Activated T-cell treated with anti-CD3 and anti-CD28 coated beads for 24 hours (primary cell): ENCODE data around the gene EHMT2.
"Not testable (repeated sequence)": the region's sequence is repeated elsewhere in the genome, so short reads cannot be mapped to it uniquely, and the experiment has no call there.

ENCODE experiments used
- DNase-seq: peaks from one replicate; pipeline ENCODE4 v3.0.0-alpha.2; 2020; ENCODE audit warnings: low read depth

The EHMT2 gene

GRCh38 chr6:31869343-31869742 lies 28.2 kb downstream of the EHMT2 start:
- DNase-seq, result no peak

- not testable (repeated sequence) for DNase-seq
Measured at GRCh38 chr6:31868658-31868971, 28.9 kb downstream of the EHMT2 start.

DNA sequence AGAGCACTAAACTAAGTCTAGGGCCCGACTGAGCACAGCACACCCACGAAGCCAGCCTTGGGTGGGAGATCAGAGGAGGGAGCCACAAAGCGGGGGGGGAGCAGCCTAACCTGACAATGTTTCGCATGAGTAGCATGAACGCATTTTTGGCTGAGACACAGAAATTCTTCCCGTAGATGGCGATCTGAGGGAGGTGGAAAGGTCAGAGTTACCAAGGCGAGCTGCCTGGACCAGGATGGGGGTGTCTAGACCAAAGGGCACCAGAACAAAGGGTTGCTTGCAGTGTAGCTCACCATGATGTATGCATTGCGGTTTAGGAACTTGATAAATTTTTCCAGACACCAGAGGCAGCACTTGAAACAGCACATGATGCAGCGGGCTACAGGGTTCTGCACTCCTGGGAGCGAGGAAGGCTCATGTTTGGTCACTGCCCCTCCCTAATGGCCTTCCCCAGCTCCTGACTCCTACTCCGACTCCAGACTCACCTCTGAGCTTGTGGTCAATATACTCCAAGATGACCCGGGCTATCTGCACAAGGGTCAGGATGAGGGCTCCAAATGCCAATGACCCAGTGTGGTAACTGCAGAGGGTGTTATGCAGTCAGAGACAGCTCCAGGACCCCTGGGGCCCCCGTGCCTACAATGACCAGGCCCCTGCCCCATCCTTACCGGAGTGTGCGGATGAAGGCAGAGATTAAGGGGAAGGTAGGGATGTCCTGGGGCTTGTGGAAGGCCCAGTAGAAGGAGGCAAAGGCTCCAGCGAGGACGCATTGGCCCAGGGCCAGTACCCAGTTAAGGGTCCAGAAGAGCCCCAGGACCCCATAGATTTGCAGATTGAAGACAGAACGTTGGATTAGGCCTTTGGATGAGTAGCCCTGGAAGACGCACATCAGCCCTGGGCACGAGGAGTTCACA lies 32.0 kb downstream of the EHMT2 start:
- no peak for DNase-seq

- no peak for DNase-seq
Measured at GRCh38 chr6:31864818-31865204, 32.7 kb downstream of the EHMT2 start.

DNA sequence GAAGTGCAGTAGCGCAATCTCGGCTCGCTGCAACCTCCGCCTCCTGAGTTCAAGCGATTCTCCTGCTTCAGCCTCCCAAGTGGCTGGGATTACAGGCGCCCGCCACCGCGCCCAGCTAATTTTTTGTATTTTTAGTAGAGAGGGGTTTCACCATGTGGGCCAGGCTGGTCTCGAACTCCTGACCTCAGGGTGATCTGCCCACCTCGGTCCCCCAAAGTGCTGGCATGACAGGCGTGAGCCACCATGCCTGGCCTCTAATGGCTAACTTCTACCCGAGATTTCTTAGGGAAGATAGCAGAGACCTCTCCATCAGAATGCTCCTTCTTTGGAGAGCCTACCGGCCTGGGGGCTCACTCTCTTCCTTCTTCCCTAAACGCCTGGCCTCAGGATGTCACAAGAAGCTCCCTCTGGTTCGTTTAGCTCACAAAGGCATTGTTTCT lies 33.4 kb downstream of the EHMT2 start:
- not testable (repeated sequence) for DNase-seq

GRCh38 chr6:31862344-31863235 lies 34.9 kb downstream of the EHMT2 start, which contains the start of gene NEU1:
Gene NEU1 (minus strand): TSS chr6:31862821. CDS start chr6:31862776, 45 bp downstream.
- peak; percentile 98 for DNase-seq

DNA sequence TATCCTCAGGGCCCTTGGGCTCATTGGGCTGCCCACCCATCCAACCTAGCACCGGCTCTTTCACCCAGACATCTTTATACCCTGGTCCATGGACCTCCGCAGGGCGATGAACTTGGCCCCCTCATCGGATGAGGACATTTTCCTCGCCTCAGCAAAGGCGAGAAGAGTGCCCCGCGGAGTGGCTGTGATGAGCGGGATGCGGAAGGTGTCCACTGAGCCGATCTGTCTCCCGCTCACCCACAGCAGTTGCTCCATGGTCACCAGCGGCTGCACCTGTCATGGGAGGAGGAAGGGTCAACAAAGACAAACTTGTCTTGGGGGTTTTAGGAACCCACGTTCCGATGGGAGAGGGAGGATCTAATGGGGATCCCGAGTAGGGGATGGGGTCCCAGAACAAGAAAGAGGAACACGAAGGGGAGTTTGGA lies 35.6 kb downstream of the EHMT2 start:
- DNase-seq, result no peak

- DNase-seq, result no peak
Measured at GRCh38 chr6:31861150-31861549, 36.3 kb downstream of the EHMT2 start.

- DNase-seq, result no peak
Measured at GRCh38 chr6:31860349-31860748, 37.1 kb downstream of the EHMT2 start.

DNA sequence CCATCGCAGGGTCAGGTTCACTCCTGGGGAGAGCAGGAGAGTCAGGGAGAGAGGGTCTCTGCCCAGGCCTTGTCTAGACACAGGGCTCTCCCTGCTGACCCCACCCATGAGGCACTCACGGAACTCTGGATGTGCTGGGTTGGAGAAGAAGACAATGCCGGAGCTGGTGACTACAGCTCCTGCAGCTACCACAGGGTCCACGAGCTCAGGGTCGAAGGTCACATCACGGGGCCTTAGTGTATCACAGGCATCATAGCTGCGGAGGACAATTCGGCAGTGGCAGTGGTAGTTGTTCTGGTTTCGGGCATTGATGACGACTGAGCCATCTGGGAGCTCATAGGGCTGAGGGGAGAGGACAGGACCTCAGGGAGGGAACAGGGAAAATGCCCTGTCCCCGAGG lies 37.6 kb downstream of the EHMT2 start:
- no peak for DNase-seq

DNA sequence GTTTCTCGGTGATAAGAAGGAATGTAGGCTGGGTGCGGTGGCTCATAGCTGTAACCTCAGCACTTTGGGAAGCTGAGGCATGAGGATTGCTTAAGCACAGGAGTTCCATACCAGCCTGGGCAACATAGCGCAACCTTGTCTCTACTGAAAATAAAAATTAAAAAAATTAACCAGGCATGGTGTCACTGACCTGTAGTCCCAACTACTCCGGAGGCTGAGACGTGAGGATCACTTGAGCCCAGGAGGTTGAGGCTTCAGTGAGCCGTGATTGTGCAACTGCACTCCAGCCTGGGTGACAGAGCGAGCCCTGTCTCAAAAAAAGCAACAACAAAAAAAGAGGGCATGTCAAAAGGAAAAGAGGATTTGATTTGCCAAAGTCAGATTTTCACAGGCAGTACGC lies 38.8 kb downstream of the EHMT2 start:
- no peak for DNase-seq

DNA sequence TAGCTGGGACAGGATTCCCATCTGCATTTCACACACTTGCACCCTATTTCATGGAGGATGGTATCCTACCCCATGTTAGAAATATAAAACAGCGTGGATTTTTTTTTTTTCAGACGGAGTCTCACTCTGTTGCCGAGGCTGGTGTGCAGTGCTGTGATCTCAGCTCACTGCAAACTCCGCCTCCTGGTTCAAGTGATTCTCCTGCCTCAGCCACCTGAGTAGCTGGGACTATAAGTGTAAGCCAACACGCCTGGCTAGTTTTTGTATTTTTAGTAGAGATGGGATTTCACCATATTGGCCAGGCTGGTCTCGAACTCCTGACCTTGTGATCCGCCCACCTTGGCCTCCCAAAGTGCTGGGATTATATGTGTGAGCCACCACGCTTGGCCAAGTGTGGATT lies 39.7 kb downstream of the EHMT2 start:
- DNase-seq, result not testable (repeated sequence)

DNA sequence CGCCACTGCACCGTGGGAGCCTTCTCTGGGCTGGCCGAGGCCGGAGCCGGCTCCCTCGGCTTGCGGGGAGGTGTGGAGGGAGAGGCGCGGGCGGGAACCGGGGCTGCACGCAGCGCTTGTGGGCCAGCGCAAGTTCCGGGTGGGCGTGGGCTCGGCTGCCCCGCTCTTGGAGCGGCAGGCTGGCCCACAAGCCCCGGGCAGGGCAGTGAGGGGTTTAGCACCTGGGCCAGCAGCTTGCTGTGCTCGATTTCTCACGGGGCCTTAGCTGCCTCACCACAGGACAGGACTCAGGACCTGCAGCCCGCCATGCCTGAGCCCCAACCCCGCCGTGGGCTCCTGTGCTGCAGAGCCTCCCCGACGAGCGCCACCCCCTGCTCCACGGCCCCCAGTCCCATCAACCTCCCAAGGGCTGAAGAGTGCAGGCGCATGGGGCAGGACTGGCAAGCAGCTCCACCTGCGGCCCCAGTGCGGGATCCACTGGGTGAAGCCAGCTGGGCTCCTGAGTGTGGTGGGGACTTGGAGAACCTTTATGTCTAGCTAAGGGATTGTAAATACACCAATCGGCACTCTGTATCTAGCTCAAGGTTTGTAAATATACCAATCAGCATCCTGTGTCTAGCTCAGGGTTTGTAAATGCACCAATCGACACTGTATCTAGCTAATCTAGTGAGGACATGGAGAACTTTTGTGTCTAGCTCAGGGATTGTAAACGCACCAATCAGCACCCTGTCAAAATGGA lies 45.3 kb downstream of the EHMT2 start:
- DNase-seq, result not testable (repeated sequence)

DNA sequence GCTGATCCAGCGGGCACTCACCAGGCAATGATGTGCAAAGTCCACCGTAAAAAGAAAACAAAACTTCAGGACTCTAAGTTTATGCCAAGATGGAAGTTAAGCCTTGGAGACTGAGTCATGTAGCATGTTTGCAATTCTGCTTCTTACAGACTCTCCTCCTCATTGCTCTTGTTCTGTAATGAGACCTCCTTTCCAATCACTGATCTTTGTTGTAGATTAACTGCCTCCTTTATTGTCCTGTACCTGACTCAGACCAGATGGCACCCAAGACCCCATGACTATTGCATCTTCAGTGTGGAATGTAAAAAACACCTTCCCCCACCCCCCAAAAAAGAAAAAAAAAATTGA lies 46.0 kb downstream of the EHMT2 start:
- DNase-seq, result no peak

GRCh38 chr6:31850765-31851484 lies 46.6 kb downstream of the EHMT2 start:
- no peak for DNase-seq

- DNase-seq, result no peak
Measured at GRCh38 chr6:31847276-31847978, 50.1 kb downstream of the EHMT2 start.

- no peak for DNase-seq
Measured at GRCh38 chr6:31844507-31844906, 53.0 kb downstream of the EHMT2 start.

DNA sequence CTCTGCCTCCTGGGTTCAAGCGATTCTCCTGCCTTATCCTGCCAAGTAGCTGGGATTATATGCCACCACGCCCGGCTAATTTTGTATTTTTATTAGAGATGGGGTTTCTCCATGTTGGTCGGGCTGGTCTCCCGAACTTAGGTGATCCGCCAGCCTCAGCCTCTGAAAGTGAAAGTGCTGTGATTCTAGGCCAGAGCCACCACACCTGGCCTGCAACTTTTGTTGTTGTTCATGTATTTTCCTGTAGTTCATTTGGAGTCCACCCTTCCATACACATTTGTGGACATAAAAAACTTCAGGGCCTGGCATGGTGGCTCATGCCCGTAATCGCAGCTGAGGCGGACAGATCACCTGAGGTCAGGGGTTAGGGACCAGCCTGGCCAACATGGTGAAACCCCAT lies 55.4 kb downstream of the EHMT2 start:
- DNase-seq, result no peak

DNA sequence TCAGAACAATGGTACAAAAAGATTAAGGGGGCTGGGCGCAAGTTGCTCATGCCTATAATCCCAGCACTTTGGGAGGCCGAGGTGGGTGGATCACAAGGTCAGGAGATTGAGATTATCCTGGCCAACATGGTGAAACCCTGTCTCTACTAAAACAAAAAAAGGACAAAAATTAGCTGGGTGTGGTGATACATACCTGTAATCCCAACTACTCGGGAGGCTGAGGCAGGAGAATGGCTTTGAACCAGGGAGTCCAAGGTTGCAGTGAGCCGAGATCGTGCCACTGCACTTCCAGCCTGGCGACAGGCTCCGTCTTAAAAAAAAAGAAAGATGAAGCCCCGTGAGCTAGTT lies 57.7 kb downstream of the EHMT2 start:
- not testable (repeated sequence) for DNase-seq

GRCh38 chr6:31838968-31839367 lies 58.5 kb downstream of the EHMT2 start:
- no peak for DNase-seq

DNA sequence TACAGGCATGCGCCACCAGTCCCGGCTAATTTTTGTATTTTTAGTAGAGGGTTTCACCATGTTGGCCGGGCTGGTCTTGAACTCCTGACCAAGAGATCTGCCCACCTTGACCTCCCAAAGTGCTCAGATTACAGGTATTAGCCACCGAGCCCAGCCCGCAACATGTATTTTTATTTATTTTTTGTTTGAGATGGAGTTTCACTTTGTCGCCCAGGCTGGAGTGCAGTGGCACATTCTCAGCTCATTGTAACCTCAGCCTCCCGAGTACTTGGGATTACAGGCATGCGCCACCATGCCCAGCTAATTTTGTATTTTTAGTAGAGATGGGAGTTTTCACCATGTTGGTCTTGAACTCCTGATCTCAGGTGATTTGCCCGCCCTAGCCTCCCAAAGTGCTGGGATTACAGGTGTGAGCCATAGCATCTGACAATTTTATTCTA lies 59.4 kb downstream of the EHMT2 start:
- not testable (repeated sequence) for DNase-seq
